Measurements from ENCODE around the gene TMEM175.

Gene TMEM175

DNA sequence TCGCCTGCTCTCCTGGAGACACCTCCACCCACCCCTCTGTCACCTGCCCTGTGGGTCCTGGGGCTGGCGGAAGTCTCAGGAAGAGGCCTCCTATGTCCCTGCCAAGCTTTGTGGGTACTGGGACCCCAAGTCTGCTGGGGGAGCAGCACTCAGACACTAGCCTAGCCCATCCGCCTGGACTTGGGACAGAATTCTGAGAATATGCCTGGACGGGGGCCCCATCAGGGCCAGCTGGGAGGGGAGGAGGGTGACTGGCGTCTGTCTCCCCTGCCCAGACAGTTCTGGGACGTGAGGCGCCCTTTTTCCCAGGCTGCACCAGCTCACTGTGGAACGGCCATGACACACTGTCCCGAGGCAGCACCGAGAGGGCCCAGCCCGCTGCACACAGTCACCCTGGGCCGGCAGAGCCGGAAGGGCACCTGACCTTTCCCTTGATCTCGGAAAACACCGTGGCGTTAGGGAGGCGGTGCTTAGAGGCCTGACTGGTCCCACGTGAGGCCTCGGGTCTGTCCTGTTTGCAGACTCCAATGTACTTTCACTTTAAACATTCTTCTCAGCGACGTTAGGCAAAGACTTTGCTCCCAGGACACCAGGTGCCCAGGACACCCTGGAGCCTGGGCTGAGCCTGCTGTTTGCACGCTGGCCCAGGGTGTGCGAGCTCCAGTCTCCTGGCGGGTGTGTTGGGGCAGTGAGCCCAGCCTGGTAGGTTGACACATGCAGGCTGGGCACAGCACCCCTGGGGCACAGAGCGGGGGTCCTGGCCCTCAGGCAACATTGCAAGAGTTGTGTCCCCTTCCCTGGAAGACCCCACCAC lies 60.2 kb downstream of the TMEM175 start:
- Histone ChIP-seq H3K27me3 (ENCODE audit: insufficient read depth, poor library complexity, severe bottlenecking) (peaks cover 9% of the 10 kb centered on the region), H3K27ac (replicated peaks) (no peak overlapping the region), H3K4me3 (replicated peaks; ENCODE audit: insufficient read depth, low read length) (no peak overlapping the region)
- DNase-seq (ENCODE audit: low read depth in 1 of 2, low spot score in 1 of 2), result no peak
- TF ChIP-seq, protein P1, sequence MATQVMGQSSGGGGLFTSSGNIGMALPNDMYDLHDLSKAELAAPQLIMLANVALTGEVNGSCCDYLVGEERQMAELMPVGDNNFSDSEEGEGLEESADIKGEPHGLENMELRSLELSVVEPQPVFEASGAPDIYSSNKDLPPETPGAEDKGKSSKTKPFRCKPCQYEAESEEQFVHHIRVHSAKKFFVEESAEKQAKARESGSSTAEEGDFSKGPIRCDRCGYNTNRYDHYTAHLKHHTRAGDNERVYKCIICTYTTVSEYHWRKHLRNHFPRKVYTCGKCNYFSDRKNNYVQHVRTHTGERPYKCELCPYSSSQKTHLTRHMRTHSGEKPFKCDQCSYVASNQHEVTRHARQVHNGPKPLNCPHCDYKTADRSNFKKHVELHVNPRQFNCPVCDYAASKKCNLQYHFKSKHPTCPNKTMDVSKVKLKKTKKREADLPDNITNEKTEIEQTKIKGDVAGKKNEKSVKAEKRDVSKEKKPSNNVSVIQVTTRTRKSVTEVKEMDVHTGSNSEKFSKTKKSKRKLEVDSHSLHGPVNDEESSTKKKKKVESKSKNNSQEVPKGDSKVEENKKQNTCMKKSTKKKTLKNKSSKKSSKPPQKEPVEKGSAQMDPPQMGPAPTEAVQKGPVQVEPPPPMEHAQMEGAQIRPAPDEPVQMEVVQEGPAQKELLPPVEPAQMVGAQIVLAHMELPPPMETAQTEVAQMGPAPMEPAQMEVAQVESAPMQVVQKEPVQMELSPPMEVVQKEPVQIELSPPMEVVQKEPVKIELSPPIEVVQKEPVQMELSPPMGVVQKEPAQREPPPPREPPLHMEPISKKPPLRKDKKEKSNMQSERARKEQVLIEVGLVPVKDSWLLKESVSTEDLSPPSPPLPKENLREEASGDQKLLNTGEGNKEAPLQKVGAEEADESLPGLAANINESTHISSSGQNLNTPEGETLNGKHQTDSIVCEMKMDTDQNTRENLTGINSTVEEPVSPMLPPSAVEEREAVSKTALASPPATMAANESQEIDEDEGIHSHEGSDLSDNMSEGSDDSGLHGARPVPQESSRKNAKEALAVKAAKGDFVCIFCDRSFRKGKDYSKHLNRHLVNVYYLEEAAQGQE (IDR thresholded peaks at IDR 0.05; ENCODE audit: insufficient replicate concordance, low read depth), result no peak
- TF ChIP-seq SPI1 (IDR thresholded peaks at IDR 0.05; ENCODE audit: borderline replicate concordance, low read depth), result no peak

DNA sequence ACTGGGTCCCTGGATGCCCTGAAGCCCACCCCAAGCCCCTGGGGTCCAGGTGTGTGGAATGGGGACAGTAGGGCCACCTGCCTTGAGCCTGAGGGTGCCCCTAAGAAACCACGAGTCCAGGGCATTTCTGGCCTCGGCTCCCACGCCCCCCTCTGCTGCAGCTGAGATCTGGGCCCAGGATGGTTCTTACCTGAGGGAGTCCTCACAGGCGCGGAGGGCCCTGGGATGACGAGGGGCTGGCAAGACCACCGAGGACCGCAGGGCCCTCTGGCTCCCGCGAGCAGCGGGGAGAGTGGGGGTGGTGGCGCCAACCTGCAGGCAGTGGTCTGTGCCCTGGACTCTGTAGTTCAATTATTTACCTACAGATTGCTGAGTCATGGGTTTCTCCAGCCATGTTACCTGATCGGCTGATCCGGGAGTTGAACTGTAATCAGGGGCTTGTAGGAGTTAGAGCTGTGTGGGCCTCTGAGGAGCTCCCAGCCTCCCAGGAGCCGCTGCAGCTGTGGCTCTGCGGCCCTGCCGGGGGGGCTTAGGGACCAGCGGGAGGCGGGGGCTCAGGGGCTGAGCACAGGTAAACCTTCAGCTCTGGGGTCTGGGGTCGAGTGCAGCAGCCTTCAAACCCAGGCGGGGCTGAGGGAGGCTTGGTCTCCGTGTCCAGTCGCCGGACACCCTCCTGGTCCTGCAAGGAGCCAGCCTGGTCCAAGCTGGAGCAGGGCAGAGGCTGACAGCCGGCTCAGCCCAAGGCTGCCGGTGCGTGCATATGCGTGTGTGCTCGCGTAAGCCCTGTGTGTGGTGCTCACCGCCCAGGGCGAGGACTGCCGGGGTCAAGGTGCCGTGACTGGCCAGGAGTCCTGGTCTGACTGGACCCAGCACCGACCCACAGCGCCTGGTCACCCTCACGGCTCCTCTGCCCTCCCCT lies 61.1 kb downstream of the TMEM175 start, which contains the start of gene SLC26A1:
TSS of gene SLC26A1 (minus strand) at position 294 of the 919 bp plus-strand sequence. CDS start 1,701 bp downstream, outside the sequence.
- H3K27ac ChIP-seq (replicated peaks), result no peak within 1 kb of the TSS
- no peak for DNase-seq (ENCODE audit: low read depth in 1 of 2, low spot score in 1 of 2)
- H3K27me3 ChIP-seq (ENCODE audit: insufficient read depth, poor library complexity, severe bottlenecking), result peaks cover 18% of the 10 kb centered on the region
- TF ChIP-seq SPI1 (IDR thresholded peaks at IDR 0.05; ENCODE audit: borderline replicate concordance, low read depth), result no peak
- no peak for TF ChIP-seq GABPA (IDR thresholded peaks at IDR 0.05; ENCODE audit: low read depth)
- no peak for TF ChIP-seq POLR2AphosphoS5 (IDR thresholded peaks at IDR 0.05; ENCODE audit: low read depth)
- TF ChIP-seq CTCF (IDR thresholded peaks at IDR 0.05; ENCODE audit: insufficient read depth, low read length), result no peak
- TF ChIP-seq, protein P1 (IDR thresholded peaks at IDR 0.05; ENCODE audit: insufficient replicate concordance, low read depth), result no peak
- no peak within 1 kb of the TSS for H3K4me3 ChIP-seq (replicated peaks; ENCODE audit: insufficient read depth, low read length)

GRCh38 chr4:995311-996026 lies 63.2 kb downstream of the TMEM175 start:
- TF ChIP-seq, protein P1 (IDR thresholded peaks at IDR 0.05; ENCODE audit: insufficient replicate concordance, low read depth), result no peak
- TF ChIP-seq SPI1 (IDR thresholded peaks at IDR 0.05; ENCODE audit: borderline replicate concordance, low read depth) (no peak), POLR2AphosphoS5 (IDR thresholded peaks at IDR 0.05; ENCODE audit: low read depth) (no peak), GABPA (IDR thresholded peaks at IDR 0.05; ENCODE audit: low read depth) (no peak), CTCF (IDR thresholded peaks at IDR 0.05; ENCODE audit: insufficient read depth, low read length) (no peak)
- no peak for DNase-seq (ENCODE audit: low read depth in 1 of 2, low spot score in 1 of 2)
- H3K27ac ChIP-seq (replicated peaks), result no peak overlapping the region
- H3K4me3 ChIP-seq (replicated peaks; ENCODE audit: insufficient read depth, low read length), result no peak overlapping the region
- peaks cover 28% of the 10 kb centered on the region for H3K27me3 ChIP-seq (ENCODE audit: insufficient read depth, poor library complexity, severe bottlenecking)

Measured in HL-60 (cell line).